ENCODE measurements around the gene ORAI2. TPM values are rescaled to one million over a fixed set of nuclear protein-coding genes. Genes with fewer than 3 reads are reported as not detected.
"Not testable (repeated sequence)": the region's sequence is repeated elsewhere in the genome, so short reads cannot be mapped to it uniquely, and the experiment has no call there.

ORAI2 gene
- total RNA-seq, 2 experiments from 2014 or later, result 149 to 230 TPM

- no TSS peak for BruUV-seq (replicated peaks)
- CTCF ChIA-PET (ENCODE audit: unreplicated experiment), result no interaction called here
- Histone ChIP-seq H2AFZ (ENCODE audit: low read length) (no peak overlapping the region), H3K4me2 (ENCODE audit: low read length) (no peak overlapping the region), H3K4me3 (ENCODE audit: low read depth, low read length, poor library complexity, severe bottlenecking) (no peak overlapping the region), H4K20me1 (ENCODE audit: insufficient read depth, low read length) (no peaks in the 10 kb centered on the region), H3K4me1 (ENCODE audit: insufficient read depth, low read length, poor library complexity, severe bottlenecking) (no peaks in the 10 kb centered on the region), H3K9me2 (ENCODE audit: insufficient read depth, low read length) (no peaks in the 10 kb centered on the region), H3K27ac (ENCODE audit: low read depth, low read length, poor library complexity, severe bottlenecking) (no peak overlapping the region), H3K9me3 (ENCODE audit: low read length) (no peaks in the 10 kb centered on the region), H3K36me3 (ENCODE audit: insufficient read depth, low read length) (peaks cover 57% of the 10 kb centered on the region), H3K79me2 (ENCODE audit: insufficient read depth, low read depth, low read length) (no peaks in the 10 kb centered on the region)
- no peak for TF ChIP-seq EZH2phosphoT487 (IDR thresholded peaks at IDR 0.05; ENCODE audit: borderline replicate concordance, low read depth, low read length)
- TF ChIP-seq CTCF (conservative IDR thresholded peaks at IDR 0.05; ENCODE audit: low read length), result no peak
- intact Hi-C loops (cut with micrococcal nuclease; ENCODE audit: unreplicated experiment), result no loop called here
- POLR2A ChIA-PET, result no interaction called here
- DNase-seq (ENCODE audit: low spot score), result no peak
These were observed 39.0 kb downstream of the ORAI2 start for GRCh38 chr7:102472126-102473041.

GRCh38 chr7:102473271-102473991 is 40.1 kb downstream of the ORAI2 start:
- no TSS peak for BruUV-seq (replicated peaks)
- Histone ChIP-seq H3K9me3 (ENCODE audit: low read length) (no peaks in the 10 kb centered on the region), H3K4me2 (ENCODE audit: low read length) (no peak overlapping the region), H3K79me2 (ENCODE audit: insufficient read depth, low read depth, low read length) (no peaks in the 10 kb centered on the region), H3K4me1 (ENCODE audit: insufficient read depth, low read length, poor library complexity, severe bottlenecking) (no peaks in the 10 kb centered on the region), H3K36me3 (ENCODE audit: insufficient read depth, low read length) (peaks cover 46% of the 10 kb centered on the region), H2AFZ (ENCODE audit: low read length) (no peak overlapping the region), H3K4me3 (ENCODE audit: low read depth, low read length, poor library complexity, severe bottlenecking) (no peak overlapping the region), H3K27ac (ENCODE audit: low read depth, low read length, poor library complexity, severe bottlenecking) (no peak overlapping the region), H4K20me1 (ENCODE audit: insufficient read depth, low read length) (no peaks in the 10 kb centered on the region), H3K9me2 (ENCODE audit: insufficient read depth, low read length) (no peaks in the 10 kb centered on the region)
- POLR2A ChIA-PET, result no interaction called here
- CTCF ChIA-PET (ENCODE audit: unreplicated experiment), result no interaction called here
- DNase-seq (ENCODE audit: low spot score), result no peak
- no peak for TF ChIP-seq EZH2phosphoT487 (IDR thresholded peaks at IDR 0.05; ENCODE audit: borderline replicate concordance, low read depth, low read length)
- no peak for TF ChIP-seq CTCF (conservative IDR thresholded peaks at IDR 0.05; ENCODE audit: low read length)
- intact Hi-C loops (cut with micrococcal nuclease; ENCODE audit: unreplicated experiment), result no loop called here

GRCh38 chr7:102474116-102474515 is 40.7 kb downstream of the ORAI2 start:
- intact Hi-C loops (cut with micrococcal nuclease; ENCODE audit: unreplicated experiment); H4K20me1 ChIP-seq (ENCODE audit: insufficient read depth, low read length); H3K4me3 ChIP-seq (ENCODE audit: low read depth, low read length, poor library complexity, severe bottlenecking); H2AFZ ChIP-seq (ENCODE audit: low read length); H3K9me3 ChIP-seq (ENCODE audit: low read length); H3K4me1 ChIP-seq (ENCODE audit: insufficient read depth, low read length, poor library complexity, severe bottlenecking); DNase-seq (ENCODE audit: low spot score); BruUV-seq (replicated peaks); H3K4me2 ChIP-seq (ENCODE audit: low read length); POLR2A ChIA-PET; H3K27ac ChIP-seq (ENCODE audit: low read depth, low read length, poor library complexity, severe bottlenecking); H3K9me2 ChIP-seq (ENCODE audit: insufficient read depth, low read length); H3K79me2 ChIP-seq (ENCODE audit: insufficient read depth, low read depth, low read length); CTCF ChIA-PET (ENCODE audit: unreplicated experiment): not testable (repeated sequence)
- peaks cover 43% of the 10 kb centered on the region for H3K36me3 ChIP-seq (ENCODE audit: insufficient read depth, low read length)

- BruUV-seq (replicated peaks); H3K27ac ChIP-seq (ENCODE audit: low read depth, low read length, poor library complexity, severe bottlenecking); DNase-seq (ENCODE audit: low spot score): not testable (repeated sequence)
These were observed 41.5 kb downstream of the ORAI2 start for GRCh38 chr7:102474736-102475435.

More at GRCh38 chr7:102474736-102475435, 41.5 kb downstream of the ORAI2 start:
- POLR2A ChIA-PET; H4K20me1 ChIP-seq (ENCODE audit: insufficient read depth, low read length); H3K79me2 ChIP-seq (ENCODE audit: insufficient read depth, low read depth, low read length); H2AFZ ChIP-seq (ENCODE audit: low read length); H3K9me2 ChIP-seq (ENCODE audit: insufficient read depth, low read length); H3K4me1 ChIP-seq (ENCODE audit: insufficient read depth, low read length, poor library complexity, severe bottlenecking); intact Hi-C loops (cut with micrococcal nuclease; ENCODE audit: unreplicated experiment); CTCF ChIA-PET (ENCODE audit: unreplicated experiment); H3K4me2 ChIP-seq (ENCODE audit: low read length); H3K4me3 ChIP-seq (ENCODE audit: low read depth, low read length, poor library complexity, severe bottlenecking); H3K9me3 ChIP-seq (ENCODE audit: low read length): not testable (repeated sequence)
- H3K36me3 ChIP-seq (ENCODE audit: insufficient read depth, low read length), result peaks cover 36% of the 10 kb centered on the region

Measured in OCI-LY7 (cell line).